ENCODE results near the gene OPTN.

OPTN gene

GRCh38 chr10:13184276-13184675 lies 84.3 kb downstream of the OPTN start:
- no peak for DNase-seq (ENCODE audit: low read depth in 2 of 2)

GRCh38 chr10:13184730-13185514 lies 85.0 kb downstream of the OPTN start:
- DNase-seq (ENCODE audit: low read depth in 2 of 2): no peak

GRCh38 chr10:13187135-13187534 lies 87.2 kb downstream of the OPTN start:
- DNase-seq (ENCODE audit: low read depth in 2 of 2): no peak

All from activated CD8-positive, alpha-beta memory T cell treated with anti-CD3 and anti-CD28 coated beads for 4 hours (primary cell).